HG03139 (cell line): ENCODE results near the gene CAMK2D.
A peak's percentile ranks its signal among the peaks of the same experiment; 100 is the strongest.
"Not testable (repeated sequence)": the region's sequence is repeated elsewhere in the genome, so short reads cannot be mapped to it uniquely, and the experiment has no call there.

Experiments
- ATAC-seq: cut with Tn5 transposase; IDR thresholded peaks from one replicate; pipeline ENCODE4 v1.9.1; 2021; ENCODE audit not compliant: unreplicated experiment

Gene CAMK2D

GRCh38 chr4:113687067-113687718 is 74.3 kb downstream of the CAMK2D start:
- ATAC-seq = no peak

DNA sequence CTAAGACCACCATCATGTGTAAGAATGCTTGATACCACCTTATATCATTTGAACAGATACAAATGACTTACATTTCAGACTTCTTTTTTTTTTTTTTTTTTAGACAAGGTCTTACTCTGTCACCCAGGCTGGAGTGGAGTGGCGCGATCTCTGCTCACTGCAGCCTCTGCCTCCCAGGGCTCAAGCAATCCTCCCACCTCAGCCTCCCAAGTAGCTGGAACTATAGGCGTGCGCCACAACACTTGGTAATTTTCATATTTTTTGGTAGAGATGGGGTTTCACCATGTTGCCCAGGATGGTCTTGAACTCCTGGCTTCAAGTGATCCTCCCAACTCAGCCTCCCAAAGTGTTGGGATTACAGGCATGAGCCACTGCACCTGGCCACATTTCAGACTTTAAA is 76.4 kb downstream of the CAMK2D start:
- not testable (repeated sequence) for ATAC-seq

DNA sequence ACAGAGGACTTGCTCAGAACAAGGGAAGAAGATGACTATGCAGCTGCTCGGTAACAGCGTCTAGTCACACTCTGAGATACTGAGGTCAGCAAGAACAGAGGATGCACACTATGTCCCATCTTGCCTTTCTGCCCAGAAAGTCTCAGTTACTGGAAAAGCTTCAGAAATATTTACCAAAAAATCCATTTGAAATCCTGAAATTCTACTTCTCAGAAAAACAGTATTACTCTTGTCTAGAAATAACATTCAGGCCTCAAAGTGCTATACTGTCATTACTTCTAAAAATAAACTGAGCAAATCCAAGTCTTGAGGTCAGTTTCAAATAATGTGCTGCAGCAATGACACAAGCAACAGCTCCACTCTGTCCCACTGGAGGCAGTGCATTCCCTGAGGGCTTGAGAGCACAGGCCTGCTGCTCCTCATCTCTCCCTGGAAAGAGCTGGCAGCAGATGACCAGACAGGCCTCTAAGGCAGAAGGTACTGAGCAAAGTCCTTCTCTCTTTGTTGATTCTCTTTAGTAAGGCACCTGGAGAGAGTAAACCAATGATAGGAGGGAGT is 76.9 kb downstream of the CAMK2D start:
- ATAC-seq = no peak

DNA sequence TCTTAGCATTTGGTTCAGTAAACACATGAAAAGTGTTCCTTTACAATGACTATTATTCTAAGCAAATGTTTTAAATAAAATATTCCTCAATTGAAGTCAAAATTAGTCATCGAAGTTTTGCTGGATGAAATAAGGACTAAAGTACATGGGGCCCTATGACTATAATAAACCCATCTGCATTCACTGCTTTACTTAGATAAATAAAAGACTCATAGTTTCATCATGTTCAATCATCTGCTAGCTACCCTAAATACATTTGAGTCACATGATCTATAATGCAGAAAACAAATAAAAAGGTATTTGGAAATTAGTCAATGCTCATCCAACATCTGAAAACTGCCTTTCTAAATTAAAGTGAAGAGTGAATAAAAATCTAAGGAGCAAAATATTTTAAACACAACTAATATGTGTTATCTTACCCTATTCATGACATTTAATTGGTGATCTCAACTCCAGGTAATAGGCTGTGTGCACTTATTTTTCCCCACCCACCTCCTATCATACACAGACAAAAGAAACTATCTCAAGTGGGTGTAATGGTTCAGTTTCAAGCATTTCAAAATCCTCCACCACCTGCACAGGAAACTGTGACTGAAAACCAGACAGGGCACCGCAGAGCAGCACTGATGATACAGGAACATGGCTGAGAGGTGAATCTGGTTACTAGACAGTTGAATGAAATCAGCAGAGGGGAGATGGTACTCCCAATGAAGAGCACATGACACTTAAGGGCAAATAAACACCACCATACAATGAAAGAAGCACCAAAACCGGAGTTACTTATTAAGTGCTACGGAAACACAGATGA is 78.6 kb downstream of the CAMK2D start:
- ATAC-seq = peak; percentile 96

GRCh38 chr4:113678641-113679040 is 82.9 kb downstream of the CAMK2D start:
- ATAC-seq = no peak

- no peak for ATAC-seq
Measured at GRCh38 chr4:113677325-113677724, 84.2 kb downstream of the CAMK2D start.

DNA sequence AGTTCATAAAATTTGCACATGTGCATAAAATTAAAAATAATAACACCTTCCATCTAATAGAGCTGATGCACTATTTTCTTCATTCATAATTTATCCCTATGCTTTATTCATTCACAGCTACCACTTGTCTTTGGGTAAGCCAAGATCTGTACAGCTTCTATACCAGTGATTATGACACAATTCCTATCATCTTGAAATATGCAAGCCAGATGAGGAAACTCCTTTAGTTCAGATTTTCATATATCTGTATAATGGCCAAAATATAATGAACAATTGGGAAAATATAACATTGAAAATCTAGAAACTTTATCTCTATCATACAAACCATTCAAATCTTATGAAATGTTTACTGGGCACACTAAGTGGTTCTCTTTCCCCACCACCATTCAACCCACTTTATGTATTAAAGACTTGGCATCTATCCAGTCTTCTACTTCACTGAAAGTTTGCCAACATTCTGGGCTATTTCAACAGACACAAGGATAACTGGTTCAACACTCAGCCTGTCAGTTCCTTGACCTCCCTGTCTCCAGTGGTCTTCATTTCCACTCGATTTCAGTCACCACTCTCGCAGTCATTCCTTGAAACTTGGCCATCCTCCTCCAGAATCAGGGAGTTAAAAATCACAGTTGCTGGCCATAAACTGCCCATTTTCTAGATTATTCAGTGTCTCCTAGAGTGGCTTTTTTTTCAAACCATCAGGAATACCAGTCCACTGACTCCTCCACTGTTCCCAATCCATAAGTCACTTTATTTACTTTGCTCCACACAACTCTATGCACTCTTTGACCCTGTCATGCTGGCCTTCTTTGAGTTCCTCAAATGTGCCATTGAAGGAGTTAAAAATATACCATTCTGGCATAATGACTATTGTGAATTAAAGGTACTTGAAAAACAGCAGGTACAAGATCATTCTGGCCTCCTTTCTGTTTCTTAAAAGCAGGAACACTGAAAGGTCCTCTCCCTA is 85.5 kb downstream of the CAMK2D start:
- ATAC-seq = no peak

- no peak for ATAC-seq
Measured at GRCh38 chr4:113674733-113675132, 86.8 kb downstream of the CAMK2D start.

DNA sequence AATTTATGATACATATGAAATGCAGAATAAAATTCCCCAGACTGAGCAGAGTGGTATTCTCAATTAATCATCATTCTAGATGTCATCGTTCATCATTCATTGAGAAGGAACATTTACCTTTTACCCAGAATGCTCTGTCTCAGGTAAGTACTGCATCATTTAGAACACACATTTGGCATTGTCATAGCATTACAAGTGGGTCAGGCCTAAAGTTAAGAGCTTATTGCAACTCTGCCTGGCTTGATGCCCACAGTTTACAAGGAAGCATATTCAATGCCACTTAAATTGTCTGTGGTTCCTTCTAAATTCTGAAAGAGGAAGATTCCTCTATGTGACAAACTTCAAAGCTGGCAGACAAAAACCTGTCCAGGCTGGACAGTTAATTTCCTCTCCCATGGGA is 87.3 kb downstream of the CAMK2D start:
- ATAC-seq = no peak

DNA sequence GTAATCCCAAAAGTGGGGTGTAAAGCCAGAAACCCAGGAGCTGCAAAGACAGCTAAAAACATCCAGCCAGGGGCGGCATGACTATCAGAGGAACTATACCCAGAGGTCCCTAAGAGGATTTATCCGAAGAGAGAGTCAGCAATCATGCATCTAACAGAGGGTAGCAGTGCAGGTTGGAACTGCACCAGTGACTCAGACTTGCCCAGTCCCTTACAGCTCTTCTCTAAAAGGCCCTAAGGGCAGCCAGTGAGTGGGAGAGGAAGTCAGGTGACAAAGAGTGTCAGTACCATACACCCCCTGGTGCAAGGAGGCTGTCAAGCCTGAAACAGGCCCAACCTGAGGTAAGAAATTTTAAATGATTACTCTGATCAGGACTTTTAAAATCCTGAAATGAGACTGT is 88.1 kb downstream of the CAMK2D start:
- ATAC-seq = peak; percentile 89

GRCh38 chr4:113666386-113667114 is 95.0 kb downstream of the CAMK2D start:
- ATAC-seq = no peak

DNA sequence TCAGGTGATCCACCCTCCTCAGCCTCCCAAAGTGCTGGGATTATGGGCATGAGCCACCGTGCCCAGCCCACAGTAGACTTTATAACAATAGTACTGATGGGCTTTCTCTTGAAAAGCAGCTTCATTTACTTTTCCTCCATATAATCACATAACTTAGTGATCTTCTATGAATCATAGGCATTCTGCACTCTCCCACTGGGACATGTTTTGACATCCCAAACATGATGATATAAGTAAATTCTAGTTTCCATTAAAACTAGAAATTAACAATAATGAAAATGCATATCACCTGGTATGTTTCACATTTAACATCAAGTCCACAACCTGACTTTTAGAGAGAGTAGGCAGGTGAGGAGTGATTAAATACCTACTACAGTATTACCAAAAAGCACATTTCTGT is 96.5 kb downstream of the CAMK2D start:
- ATAC-seq = no peak

- ATAC-seq = no peak
Measured at GRCh38 chr4:113662581-113662980, 99.0 kb downstream of the CAMK2D start.

GRCh38 chr4:113659127-113659526 is 102.4 kb downstream of the CAMK2D start:
- ATAC-seq = no peak

GRCh38 chr4:113657586-113658233 is 103.8 kb downstream of the CAMK2D start:
- ATAC-seq = no peak

GRCh38 chr4:113653871-113654270 is 107.7 kb downstream of the CAMK2D start:
- no peak for ATAC-seq

GRCh38 chr4:113646442-113646822 is 115.1 kb downstream of the CAMK2D start:
- ATAC-seq = no peak

DNA sequence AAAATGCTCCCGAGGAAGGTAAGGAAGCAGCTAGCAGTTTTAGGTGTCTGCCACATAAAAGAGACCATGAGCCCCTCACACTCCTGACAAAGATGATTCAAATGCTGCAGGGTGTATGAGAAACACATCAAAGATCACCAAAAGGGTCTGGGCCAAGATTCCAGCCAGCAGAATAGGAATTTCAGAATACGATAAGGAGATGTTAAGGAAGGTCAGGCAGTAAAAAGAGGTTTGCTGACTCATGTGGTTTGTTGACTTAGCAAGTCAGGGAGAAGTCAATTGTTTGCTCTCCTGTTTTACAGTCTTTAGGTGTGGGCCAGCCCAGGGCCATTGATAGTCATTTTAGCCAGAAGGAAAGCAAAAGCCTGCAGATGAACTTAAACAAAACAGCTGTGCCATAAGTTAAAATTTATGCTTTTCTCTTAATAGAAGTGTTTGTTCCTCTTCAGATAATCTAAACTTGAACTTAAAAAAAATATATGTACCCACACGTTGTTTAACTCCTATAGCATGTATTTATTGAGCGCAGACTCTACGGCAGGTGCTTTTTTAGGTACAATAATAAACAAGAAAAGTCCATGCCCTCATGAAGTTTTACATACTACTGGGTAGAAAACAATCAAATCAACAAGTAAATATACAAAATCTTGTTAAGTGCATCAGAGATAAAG is 115.6 kb downstream of the CAMK2D start:
- ATAC-seq = no peak

DNA sequence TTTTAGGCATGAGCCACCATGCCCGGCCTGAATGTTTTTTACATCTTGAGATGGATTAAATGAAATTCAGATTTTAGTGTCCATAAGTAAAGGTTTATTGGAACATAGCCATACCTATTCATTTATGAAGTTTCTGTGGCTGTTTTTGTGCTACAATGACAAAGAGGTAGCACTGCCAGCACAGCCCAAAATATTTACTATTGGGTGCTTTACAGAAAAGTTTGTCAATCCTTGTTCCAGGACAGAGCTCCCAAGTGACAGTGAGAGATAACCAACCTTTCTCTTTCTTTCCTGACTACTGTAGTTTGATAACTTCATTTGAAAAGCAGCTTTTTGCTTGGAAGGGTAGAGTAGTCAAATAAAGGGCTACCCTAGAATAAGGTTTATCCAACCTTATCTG is 116.2 kb downstream of the CAMK2D start:
- ATAC-seq = no peak
